Neural cell (in vitro differentiated cells): ENCODE results near the gene KIAA0753. TPM values are rescaled to one million over a fixed set of nuclear protein-coding genes. Genes with fewer than 3 reads are reported as not detected.
"Not testable (repeated sequence)": the region's sequence is repeated elsewhere in the genome, so short reads cannot be mapped to it uniquely, and the experiment has no call there.

ENCODE experiments used
- H2AFZ ChIP-seq: fragments of 200-600, 300-800 bp; sonication (generic), shearing (Covaris generic); 2 replicates; pipeline ENCODE4 v1.6.0; 2014; ENCODE audit warnings: low read depth, mild to moderate bottlenecking, antibody characterized with exemption, low read length, moderate library complexity
- H3F3A ChIP-seq: fragments of 200-600 bp; shearing (Covaris generic); 2 replicates; pipeline ENCODE4 v1.6.1; 2016; ENCODE audit warnings: mild to moderate bottlenecking, moderate library complexity, mixed read lengths, antibody characterized with exemption, low read length; ENCODE audit not compliant: insufficient read depth, poor library complexity, severe bottlenecking
- H3K27ac ChIP-seq: fragments of 200-600, 300-800 bp; sonication (generic), shearing (Covaris generic); 2 replicates; pipeline ENCODE4 v1.5.1; 2014; ENCODE audit warnings: mild to moderate bottlenecking, low read length, moderate library complexity
- H3K27me3 ChIP-seq: fragments of 300-800, 200-600 bp; sonication (generic), shearing (Covaris generic); 2 replicates; pipeline ENCODE4 v1.6.0; 2014; ENCODE audit warnings: mild to moderate bottlenecking, low read depth, low read length, moderate library complexity; ENCODE audit not compliant: insufficient read depth
- H3K36me3 ChIP-seq: fragments of 300-800, 200-600 bp; sonication (generic), shearing (Covaris generic); 2 replicates; pipeline ENCODE4 v1.5.1; 2014; ENCODE audit warnings: mild to moderate bottlenecking, antibody characterized with exemption, low read length, moderate library complexity; ENCODE audit not compliant: insufficient read depth
- H3K4me2 ChIP-seq: fragments of 300-800, 200-600 bp; sonication (generic), shearing (Covaris generic); 2 replicates; pipeline ENCODE4 v1.6.0; 2014; ENCODE audit warnings: mild to moderate bottlenecking, low read length
- H3K4me3 ChIP-seq: fragments of 300-800, 200-600 bp; sonication (generic), shearing (Covaris generic); 2 replicates; pipeline ENCODE4 v1.5.1; 2014; ENCODE audit warnings: mild to moderate bottlenecking, low read length, moderate library complexity
- H3K79me2 ChIP-seq: fragments of 200-600 bp; shearing (Covaris generic); replicated peaks from 2 replicates; pipeline ENCODE4 v1.6.0; 2014; ENCODE audit warnings: mild to moderate bottlenecking, low read length, moderate library complexity; ENCODE audit not compliant: insufficient read depth
- H3K9ac ChIP-seq: fragments of 300-800, 200-600 bp; sonication (generic), shearing (Covaris generic); 2 replicates; pipeline ENCODE4 v1.6.1; 2016; ENCODE audit warnings: mild to moderate bottlenecking, low read length, mixed read lengths
- H3K9me2 ChIP-seq: fragments of 200-600 bp; shearing (Covaris generic); 2 replicates; pipeline ENCODE4 v1.6.1; 2016; ENCODE audit warnings: mild to moderate bottlenecking, low read length, mixed read lengths; ENCODE audit not compliant: insufficient read depth
- H3K9me3 ChIP-seq: fragments of 200-600, 300-800 bp; sonication (generic), shearing (Covaris generic); 2 replicates; pipeline ENCODE4 v1.6.1; 2016; ENCODE audit warnings: mild to moderate bottlenecking, mixed run types, low read length, moderate library complexity, mixed read lengths
- H4K20me1 ChIP-seq: fragments of 200-600 bp; shearing (Covaris generic); 2 replicates; pipeline ENCODE4 v1.6.1; 2016; ENCODE audit warnings: mild to moderate bottlenecking, mixed run types; ENCODE audit not compliant: insufficient read depth
- CTCF ChIP-seq: fragments of 450-650 bp; IDR thresholded peaks from 2 replicates; pipeline ENCODE4 v1.5.1; 2014; ENCODE audit warnings: antibody characterized with exemption, mild to moderate bottlenecking, moderate library complexity; ENCODE audit not compliant: poor library complexity, severe bottlenecking
- EP300 ChIP-seq: fragments of 450-650 bp; conservative IDR thresholded peaks from 2 replicates; pipeline ENCODE4 v1.6.1; 2014; ENCODE audit warnings: antibody characterized with exemption, mild to moderate bottlenecking, moderate library complexity; ENCODE audit not compliant: poor library complexity, severe bottlenecking
- EZH2 ChIP-seq: fragments of 200-600, 300-800 bp; shearing (Covaris generic), sonication (generic); IDR thresholded peaks from 2 replicates; pipeline ENCODE4 v1.6.1; 2014; ENCODE audit warnings: antibody characterized with exemption, low read length, borderline replicate concordance, mild to moderate bottlenecking; ENCODE audit not compliant: insufficient read depth, poor library complexity, severe bottlenecking
- MXI1 ChIP-seq: fragments of 450-650 bp; conservative IDR thresholded peaks from 2 replicates; pipeline ENCODE4 v1.6.1; 2014; ENCODE audit warnings: antibody characterized with exemption, mild to moderate bottlenecking; ENCODE audit not compliant: poor library complexity, severe bottlenecking
- POLR2AphosphoS5 ChIP-seq: IDR thresholded peaks from 2 replicates; pipeline ENCODE4 v1.6.1; 2012
- RAD21 ChIP-seq: fragments of 450-650 bp; conservative IDR thresholded peaks from 2 replicates; pipeline ENCODE4 v1.6.1; 2014; ENCODE audit warnings: antibody characterized with exemption, mild to moderate bottlenecking, moderate library complexity
- REST ChIP-seq: IDR thresholded peaks from 2 replicates; pipeline ENCODE4 v1.6.1; 2012; ENCODE audit warnings: borderline replicate concordance
- SMC3 ChIP-seq: fragments of 450-650 bp; conservative IDR thresholded peaks from 2 replicates; pipeline ENCODE4 v1.6.1; 2014; ENCODE audit warnings: antibody characterized with exemption, mild to moderate bottlenecking, moderate library complexity; ENCODE audit not compliant: poor library complexity
- TAF1 ChIP-seq: IDR thresholded peaks from 2 replicates; pipeline ENCODE4 v1.6.1; 2012; ENCODE audit warnings: low read depth
- polyA plus RNA-seq: library from polyadenylated mRNA; depleted of rRNA; stranded (reverse); fragments of >200 nt; gene quantifications from 2 replicates; pipeline ENCODE4 v1.2.3, GENCODE V29; 2014

The KIAA0753 gene
- polyA plus RNA-seq, 1 donor from 2014 or later, result 32.3 TPM

GRCh38 chr17:6596511-6596910 lies 44.0 kb downstream of the KIAA0753 start:
- Histone ChIP-seq H3K79me2 (no peaks in the 10 kb centered on the region), H3K9me2 (no peaks in the 10 kb centered on the region), H3K9me3 (no peaks in the 10 kb centered on the region), H2AFZ (no peak overlapping the region), H3K4me3 (no peak overlapping the region), H3K9ac (no peak overlapping the region), H3F3A (no peaks in the 10 kb centered on the region), H3K36me3 (peaks cover 8% of the 10 kb centered on the region), H3K4me2 (no peak overlapping the region), H4K20me1 (no peaks in the 10 kb centered on the region), H3K27ac (no peak overlapping the region), H3K27me3 (no peaks in the 10 kb centered on the region)
- TF ChIP-seq CTCF, result no peak
- TF ChIP-seq RAD21, result no peak
- no peak for TF ChIP-seq EP300
- no peak for TF ChIP-seq EZH2
- no peak for TF ChIP-seq TAF1
- no peak for TF ChIP-seq REST
- no peak for TF ChIP-seq POLR2AphosphoS5
- TF ChIP-seq SMC3, result no peak
- TF ChIP-seq MXI1, result no peak

GRCh38 chr17:6596081-6596480 lies 44.4 kb downstream of the KIAA0753 start:
- Histone ChIP-seq H3K4me2 (no peak overlapping the region), H3K27me3 (no peaks in the 10 kb centered on the region), H3F3A (no peaks in the 10 kb centered on the region), H3K9ac (no peak overlapping the region), H2AFZ (no peak overlapping the region), H3K9me3 (no peaks in the 10 kb centered on the region), H3K9me2 (no peaks in the 10 kb centered on the region), H3K79me2 (no peaks in the 10 kb centered on the region), H3K4me3 (no peak overlapping the region), H3K27ac (no peak overlapping the region), H4K20me1 (no peaks in the 10 kb centered on the region), H3K36me3 (peaks cover 11% of the 10 kb centered on the region)
- no peak for TF ChIP-seq RAD21
- TF ChIP-seq TAF1, result no peak
- TF ChIP-seq MXI1, result no peak
- TF ChIP-seq EZH2, result no peak
- TF ChIP-seq POLR2AphosphoS5, result no peak
- TF ChIP-seq EP300, result no peak
- TF ChIP-seq REST, result no peak
- TF ChIP-seq CTCF, result no peak
- TF ChIP-seq SMC3, result no peak

- not testable (repeated sequence) for H4K20me1 ChIP-seq, H2AFZ ChIP-seq, H3K36me3 ChIP-seq, H3K27me3 ChIP-seq, H3K9me3 ChIP-seq, H3F3A ChIP-seq, H3K4me3 ChIP-seq, H3K9ac ChIP-seq, H3K79me2 ChIP-seq, H3K4me2 ChIP-seq, H3K9me2 ChIP-seq, H3K27ac ChIP-seq
Observed at GRCh38 chr17:6593371-6593770, 47.1 kb downstream of the KIAA0753 start.
